Glomerular endothelial cell (primary cell): ENCODE measurements around the gene ABCC10. TPM values are rescaled to one million over a fixed set of nuclear protein-coding genes. Genes with fewer than 3 reads are reported as not detected.
"Not testable (repeated sequence)": the region's sequence is repeated elsewhere in the genome, so short reads cannot be mapped to it uniquely, and the experiment has no call there.

Experiments used
- DNase-seq: peaks from one replicate; pipeline ENCODE4 v3.0.0-alpha.2; 2011; ENCODE audit warnings: low read depth, low spot score; ENCODE audit errors: extremely low read depth
- total RNA-seq: library from RNA; depleted of rRNA; stranded (reverse); fragments of >200 nt; gene quantifications from 2 replicates; pipeline ENCODE4 v1.2.3, GENCODE V29; 2015

Gene ABCC10, protein sequence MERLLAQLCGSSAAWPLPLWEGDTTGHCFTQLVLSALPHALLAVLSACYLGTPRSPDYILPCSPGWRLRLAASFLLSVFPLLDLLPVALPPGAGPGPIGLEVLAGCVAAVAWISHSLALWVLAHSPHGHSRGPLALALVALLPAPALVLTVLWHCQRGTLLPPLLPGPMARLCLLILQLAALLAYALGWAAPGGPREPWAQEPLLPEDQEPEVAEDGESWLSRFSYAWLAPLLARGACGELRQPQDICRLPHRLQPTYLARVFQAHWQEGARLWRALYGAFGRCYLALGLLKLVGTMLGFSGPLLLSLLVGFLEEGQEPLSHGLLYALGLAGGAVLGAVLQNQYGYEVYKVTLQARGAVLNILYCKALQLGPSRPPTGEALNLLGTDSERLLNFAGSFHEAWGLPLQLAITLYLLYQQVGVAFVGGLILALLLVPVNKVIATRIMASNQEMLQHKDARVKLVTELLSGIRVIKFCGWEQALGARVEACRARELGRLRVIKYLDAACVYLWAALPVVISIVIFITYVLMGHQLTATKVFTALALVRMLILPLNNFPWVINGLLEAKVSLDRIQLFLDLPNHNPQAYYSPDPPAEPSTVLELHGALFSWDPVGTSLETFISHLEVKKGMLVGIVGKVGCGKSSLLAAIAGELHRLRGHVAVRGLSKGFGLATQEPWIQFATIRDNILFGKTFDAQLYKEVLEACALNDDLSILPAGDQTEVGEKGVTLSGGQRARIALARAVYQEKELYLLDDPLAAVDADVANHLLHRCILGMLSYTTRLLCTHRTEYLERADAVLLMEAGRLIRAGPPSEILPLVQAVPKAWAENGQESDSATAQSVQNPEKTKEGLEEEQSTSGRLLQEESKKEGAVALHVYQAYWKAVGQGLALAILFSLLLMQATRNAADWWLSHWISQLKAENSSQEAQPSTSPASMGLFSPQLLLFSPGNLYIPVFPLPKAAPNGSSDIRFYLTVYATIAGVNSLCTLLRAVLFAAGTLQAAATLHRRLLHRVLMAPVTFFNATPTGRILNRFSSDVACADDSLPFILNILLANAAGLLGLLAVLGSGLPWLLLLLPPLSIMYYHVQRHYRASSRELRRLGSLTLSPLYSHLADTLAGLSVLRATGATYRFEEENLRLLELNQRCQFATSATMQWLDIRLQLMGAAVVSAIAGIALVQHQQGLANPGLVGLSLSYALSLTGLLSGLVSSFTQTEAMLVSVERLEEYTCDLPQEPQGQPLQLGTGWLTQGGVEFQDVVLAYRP (N-terminal part only)
- total RNA-seq = 19.8 and 32.6 TPM in 2 replicates

DNA sequence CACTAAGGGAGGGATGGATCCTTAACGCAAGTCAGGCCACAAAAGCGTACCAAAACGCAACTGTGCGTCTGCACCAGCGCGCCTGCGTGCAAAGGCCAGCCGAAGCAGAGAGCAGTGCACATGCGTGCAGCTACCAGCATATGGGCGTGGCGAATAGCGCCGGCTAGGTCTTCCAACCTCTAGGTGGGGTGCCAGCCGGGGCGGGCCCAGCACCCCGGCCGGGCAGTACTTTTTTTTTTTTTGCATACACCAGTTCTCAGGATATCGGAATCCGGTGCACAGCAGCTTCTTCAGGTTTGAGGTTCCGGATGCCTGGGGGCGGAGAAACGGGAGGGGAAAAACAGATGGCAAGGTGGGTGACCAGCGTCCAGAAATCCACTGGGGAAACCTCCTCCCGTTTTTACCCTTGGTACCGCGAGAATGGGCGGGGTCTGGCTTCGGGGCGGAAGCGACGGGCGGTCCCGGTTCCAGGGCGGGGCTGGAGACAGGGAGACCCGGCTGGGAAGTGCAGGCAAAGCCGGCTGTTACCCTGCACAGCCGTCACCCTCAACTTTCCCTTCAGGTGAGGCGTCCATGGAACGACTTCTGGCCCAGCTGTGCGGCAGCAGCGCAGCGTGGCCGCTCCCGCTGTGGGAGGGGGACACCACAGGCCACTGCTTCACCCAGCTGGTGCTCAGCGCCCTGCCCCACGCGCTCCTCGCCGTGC lies at the start of gene ABCC10:
ABCC10 (plus strand) TSS at position 136 of the 706 bp plus-strand sequence; CDS start at position 574, 438 bp downstream.
- DNase-seq = peak; percentile 75

DNA sequence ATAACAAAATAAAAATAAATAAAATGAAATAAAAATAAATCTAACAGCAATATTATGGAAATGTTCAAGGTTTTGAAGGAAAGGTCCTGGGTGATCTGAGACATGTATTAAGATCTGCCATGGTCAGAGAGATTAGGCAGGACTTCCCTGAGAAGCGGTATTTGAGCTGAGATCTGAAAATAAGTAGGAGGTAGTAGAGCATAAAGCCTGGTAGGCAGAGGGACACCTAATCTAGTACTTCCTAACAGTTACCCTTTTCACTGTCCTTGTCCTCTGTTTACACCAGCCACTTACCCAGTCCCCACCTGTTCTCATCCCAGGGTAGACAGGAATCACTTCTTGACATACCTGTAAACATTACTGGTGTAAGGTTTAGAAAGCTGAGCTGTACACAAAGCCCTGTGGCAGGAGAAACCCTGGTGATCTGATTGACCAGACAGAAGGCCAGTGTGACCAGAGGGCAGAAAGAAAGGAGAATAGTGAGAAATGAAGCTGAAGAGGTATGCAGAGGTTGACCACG lies 49.6 kb upstream of the ABCC10 start:
- no peak for DNase-seq

GRCh38 chr6:43378631-43379030 lies 48.7 kb upstream of the ABCC10 start:
- no peak for DNase-seq

GRCh38 chr6:43380858-43381257 lies 46.5 kb upstream of the ABCC10 start:
- not testable (repeated sequence) for DNase-seq

DNA sequence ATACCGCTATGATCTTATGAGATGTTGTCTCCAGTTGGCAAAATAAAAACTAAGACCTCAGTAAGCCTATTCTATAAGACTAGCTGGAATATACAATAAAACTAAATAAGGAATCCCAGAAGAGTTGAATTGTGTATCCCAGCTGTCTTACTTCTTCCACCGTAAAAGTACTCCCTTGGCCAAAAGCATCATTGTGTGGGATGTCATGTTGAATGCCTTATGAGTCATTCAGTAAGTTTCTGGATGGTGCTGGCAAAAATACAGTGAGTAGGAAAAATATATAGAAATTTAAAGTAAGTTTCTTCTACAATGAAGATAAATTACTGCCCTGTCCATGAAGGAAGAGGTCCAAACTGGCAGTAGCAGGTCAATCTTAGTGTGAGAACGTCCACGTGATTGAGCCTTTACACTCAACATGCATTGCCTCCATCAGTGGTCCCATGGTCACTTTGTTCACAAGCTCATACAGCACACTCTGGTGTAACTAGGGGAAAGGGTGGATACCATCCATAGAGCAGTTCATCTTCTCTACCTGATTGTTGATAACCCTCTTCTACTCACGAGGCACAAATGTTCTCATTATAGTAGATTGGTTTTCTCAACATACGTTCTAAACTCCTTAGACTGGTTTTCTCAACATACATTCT lies 44.2 kb upstream of the ABCC10 start:
- no peak for DNase-seq

DNA sequence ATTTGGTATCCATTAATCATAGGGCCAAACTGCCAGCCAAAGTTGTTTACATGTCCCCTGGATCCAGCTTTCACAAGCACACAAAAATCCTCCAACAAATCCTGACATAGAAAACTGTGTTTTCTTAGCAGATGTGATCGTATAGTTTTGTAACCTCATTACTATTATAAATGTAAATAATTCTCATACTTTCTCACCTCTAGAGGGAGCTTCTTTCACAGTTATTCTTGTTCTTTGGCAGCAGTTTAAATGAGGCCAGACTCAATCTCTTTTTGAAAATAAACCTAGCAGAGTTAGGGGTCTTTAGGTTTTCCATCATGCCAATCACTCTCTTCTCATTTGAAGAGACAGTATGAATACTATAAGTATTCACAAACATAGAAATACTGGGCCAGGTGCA lies 40.8 kb upstream of the ABCC10 start:
- no peak for DNase-seq

GRCh38 chr6:43389730-43390295 lies 37.5 kb upstream of the ABCC10 start:
- no peak for DNase-seq

DNA sequence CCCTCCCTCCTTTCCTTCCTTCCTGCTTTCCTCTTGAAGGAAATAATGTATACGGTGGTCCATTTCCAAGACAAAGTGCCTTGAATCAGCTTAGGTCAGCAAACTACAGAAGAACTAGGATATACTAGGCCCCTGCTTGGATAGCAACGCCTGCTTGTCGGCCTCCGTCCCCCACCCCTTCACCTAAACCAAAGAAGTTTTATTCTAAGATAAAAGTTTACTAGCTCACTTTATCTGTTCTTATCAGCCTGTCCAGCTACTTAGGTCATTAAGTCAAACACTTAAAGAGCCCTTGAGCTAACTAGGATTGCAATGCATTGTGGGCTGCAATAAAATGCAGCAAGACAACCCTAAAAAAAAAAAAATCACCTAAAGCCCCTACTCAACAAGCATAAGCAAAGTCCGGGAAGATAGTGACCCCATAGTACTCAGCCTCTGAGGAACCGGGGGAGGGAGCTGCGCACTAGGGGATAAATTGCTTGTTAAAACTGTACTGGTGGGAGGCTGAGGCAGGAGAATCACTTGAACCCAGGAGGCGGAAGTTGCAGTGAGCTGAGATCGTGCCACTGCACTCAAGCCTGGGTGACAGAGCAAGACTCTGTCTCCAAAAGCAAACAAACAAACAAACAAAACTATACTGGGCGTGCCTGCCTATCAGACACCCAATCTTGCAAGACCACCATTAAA lies 36.4 kb upstream of the ABCC10 start:
- not testable (repeated sequence) for DNase-seq

- DNase-seq = no peak
These were observed 35.8 kb upstream of the ABCC10 start for GRCh38 chr6:43391440-43392031.

DNA sequence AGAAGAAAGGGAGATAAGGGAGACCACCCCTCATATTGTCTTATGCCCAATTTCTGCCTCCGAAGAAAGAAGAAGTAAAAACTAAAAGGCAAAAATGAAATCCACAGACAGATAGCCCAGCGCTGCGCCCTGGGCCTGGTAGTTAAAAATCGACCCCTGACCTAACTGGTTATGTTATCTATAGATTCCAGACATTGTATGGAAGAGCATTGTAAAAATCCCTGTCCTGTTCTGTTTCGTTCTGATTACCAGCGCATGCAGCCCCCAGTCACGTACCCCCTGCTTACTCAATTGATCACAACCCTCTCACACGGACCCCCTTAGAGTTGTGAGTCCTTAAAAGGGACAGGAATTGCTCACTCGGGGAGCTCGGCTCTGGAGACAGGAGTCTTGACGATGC lies 34.2 kb upstream of the ABCC10 start:
- not testable (repeated sequence) for DNase-seq

GRCh38 chr6:43393602-43394001 lies 33.7 kb upstream of the ABCC10 start:
- DNase-seq = no peak

- DNase-seq = no peak
These were observed 32.4 kb upstream of the ABCC10 start for GRCh38 chr6:43394982-43395381.

DNA sequence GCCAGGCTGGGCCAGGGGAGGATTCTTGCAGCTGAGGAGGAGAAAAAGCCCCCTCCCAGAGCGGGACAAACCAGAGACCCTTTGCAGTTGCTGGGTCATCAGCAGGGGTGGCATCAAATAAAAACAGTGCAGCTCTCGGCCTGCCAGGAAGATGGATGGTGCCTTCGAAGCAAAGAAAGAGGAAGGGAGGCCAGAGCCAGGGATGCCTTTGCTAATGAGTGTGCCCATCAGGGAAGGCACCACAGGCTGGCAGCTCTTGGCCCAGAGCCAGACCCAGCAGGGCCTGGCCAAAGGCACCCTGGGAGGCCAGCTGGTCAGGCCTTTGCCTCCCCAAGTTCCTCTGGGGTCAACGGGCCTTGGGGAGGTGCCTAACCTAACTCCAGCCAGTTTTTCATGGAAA lies 31.6 kb upstream of the ABCC10 start:
- no peak for DNase-seq

DNA sequence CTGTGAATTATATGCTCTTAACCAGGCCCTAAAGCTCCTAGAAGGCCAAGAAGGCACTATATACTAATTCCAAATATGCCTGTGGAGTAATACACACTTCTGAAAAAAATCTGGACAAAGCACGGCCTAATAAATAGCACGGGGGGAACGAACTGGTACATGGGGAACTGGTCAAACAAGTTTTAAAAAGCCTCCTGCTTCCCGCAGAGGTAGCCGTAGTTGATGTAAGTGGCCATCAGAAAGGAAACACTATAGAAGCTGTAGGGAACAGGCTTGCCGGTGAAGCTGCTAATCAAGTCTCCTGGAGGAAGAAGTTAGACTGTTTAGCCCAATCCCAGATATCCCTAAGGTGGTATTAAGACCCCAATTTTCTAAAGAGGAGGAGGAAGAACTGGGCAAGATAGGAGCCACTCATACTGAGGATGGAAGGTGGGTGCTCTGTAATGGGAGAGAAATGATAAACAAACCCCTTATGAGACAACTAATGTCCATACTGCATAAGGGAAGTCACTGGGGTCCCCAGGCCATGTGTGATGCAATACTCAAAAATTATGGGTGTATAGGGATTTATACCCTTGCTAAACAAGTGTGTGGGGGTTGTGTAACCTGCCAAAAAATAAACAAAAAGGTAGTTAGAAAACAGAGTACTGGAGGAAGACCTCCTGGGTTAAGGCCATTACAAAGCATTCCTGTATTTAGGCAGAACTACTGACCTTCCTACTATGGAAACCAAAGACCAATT lies 30.8 kb upstream of the ABCC10 start:
- no peak for DNase-seq

DNA sequence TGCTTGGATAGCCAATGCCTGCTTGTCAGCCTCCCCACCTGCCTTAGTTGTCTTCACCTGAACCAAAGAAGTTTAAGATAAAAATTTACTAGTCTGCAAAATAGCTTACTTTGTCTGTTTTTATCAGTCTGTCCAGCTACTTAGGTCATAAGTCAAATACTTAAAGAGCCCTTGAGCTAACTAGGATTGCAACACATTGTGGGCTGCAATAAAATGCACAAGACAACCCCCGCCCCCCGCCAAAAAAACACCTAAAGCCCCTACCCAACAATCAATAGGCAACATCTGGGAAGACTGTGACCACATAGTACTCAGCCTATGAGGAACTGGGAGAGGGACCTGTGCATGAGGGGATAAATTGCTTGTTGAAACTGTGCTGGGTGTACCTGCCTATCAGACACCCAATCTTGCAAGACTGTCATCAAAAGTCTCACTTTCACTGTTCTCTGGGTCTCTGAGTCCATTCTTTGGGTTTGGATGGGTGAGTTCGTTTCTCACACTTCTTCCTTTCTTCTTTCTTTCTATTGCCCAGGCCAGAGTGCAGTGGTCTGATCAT lies 27.3 kb upstream of the ABCC10 start:
- no peak for DNase-seq

- no peak for DNase-seq
These were observed 25.6 kb upstream of the ABCC10 start for GRCh38 chr6:43401730-43402129.

DNA sequence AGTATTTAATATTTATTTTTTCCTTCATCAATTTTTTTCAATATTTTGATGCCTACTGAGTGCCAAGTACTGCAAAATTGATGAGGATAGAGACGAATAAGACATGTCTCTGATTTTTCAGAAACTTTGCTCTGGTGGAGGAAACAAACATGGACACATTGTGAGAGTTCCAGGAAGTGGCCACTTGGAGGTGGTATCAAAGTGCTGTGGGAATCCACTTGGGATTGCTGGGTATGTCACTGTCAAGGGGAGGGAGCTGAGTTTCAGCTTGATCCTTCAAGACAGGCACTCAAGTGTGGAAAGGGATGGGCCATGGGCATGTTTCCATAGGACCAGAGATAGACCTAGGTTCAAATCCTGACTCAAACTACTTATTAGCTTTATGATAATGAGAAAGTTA lies 24.5 kb upstream of the ABCC10 start:
- DNase-seq = no peak
